HepG2 (cell line): ENCODE results near the gene SLC29A2. TPM values are rescaled to one million over a fixed set of nuclear protein-coding genes. Genes with fewer than 3 reads are reported as not detected.

Source experiments
- FOSL2 ChIP-seq: sonication (generic); formaldehyde crosslinking; IDR thresholded peaks from 2 replicates; pipeline ENCODE4 v1.4.0; 2020; ENCODE audit warnings: missing genetic modification reagents
- FOXO1 ChIP-seq: sonication (generic); formaldehyde crosslinking; IDR thresholded peaks from 2 replicates; pipeline ENCODE4 v1.4.0; 2020; ENCODE audit warnings: missing genetic modification reagents
- HNF1A ChIP-seq, 2 experiments: sonication (generic) in 1 of 2; formaldehyde crosslinking in 1 of 2; IDR thresholded peaks; 2 replicates each; pipeline versions ENCODE4 v1.4.0 to v1.6.1; 2016 to 2020; ENCODE audit warnings: borderline replicate concordance in 1 of 2, low read depth in 1 of 2, mild to moderate bottlenecking in 1 of 2, missing genetic modification reagents in 1 of 2
- IKZF1 ChIP-seq: fragments of 450-650 bp; IDR thresholded peaks from 2 replicates; pipeline ENCODE4 v1.7.1; 2016
- MIXL1 ChIP-seq: IDR thresholded peaks from 2 replicates; pipeline ENCODE4 v1.6.1; 2016
- PAF1 ChIP-seq: IDR thresholded peaks from 2 replicates; pipeline ENCODE4 v1.6.1; 2016; ENCODE audit warnings: missing genetic modification reagents, missing compliant biosample characterization
- REPIN1 ChIP-seq: sonication (generic); formaldehyde crosslinking; IDR thresholded peaks from 2 replicates; pipeline ENCODE4 v1.8.0; 2022; ENCODE audit warnings: missing genetic modification reagents, low read depth, mild to moderate bottlenecking, borderline replicate concordance
- RFX3 ChIP-seq: IDR thresholded peaks from 2 replicates; pipeline ENCODE4 v1.6.1; 2016; ENCODE audit warnings: missing biosample characterization, missing genetic modification reagents
- SNAI1 ChIP-seq: sonication (generic); formaldehyde crosslinking; IDR thresholded peaks from 2 replicates; pipeline ENCODE4 v1.5.0; 2020; ENCODE audit warnings: mild to moderate bottlenecking, missing genetic modification reagents, borderline replicate concordance
- SP2 ChIP-seq: sonication (generic); formaldehyde crosslinking; IDR thresholded peaks from 2 replicates; pipeline ENCODE4 v1.5.1; 2020; ENCODE audit warnings: mild to moderate bottlenecking, missing genetic modification reagents
- SRSF4 ChIP-seq: fragments of 200-400 bp; formaldehyde crosslinking; IDR thresholded peaks from one replicate; pipeline ENCODE4 v1.6.1; 2018; ENCODE audit warnings: mild to moderate bottlenecking, low read depth, low read length, moderate library complexity; ENCODE audit not compliant: poor library complexity, severe bottlenecking
- TFE3 ChIP-seq: IDR thresholded peaks from 2 replicates; pipeline ENCODE4 v1.6.1; 2016
- THAP11 ChIP-seq: IDR thresholded peaks from 2 replicates; pipeline ENCODE4 v1.6.1; 2016; ENCODE audit warnings: missing biosample characterization, missing genetic modification reagents
- XRCC5 ChIP-seq: fragments of 200-400 bp; formaldehyde crosslinking; optimal IDR thresholded peaks from 2 replicates; pipeline ENCODE3; 2017; ENCODE audit warnings: mild to moderate bottlenecking, low read length
- ZFP36 ChIP-seq: fragments of 150-350 bp; IDR thresholded peaks from 2 replicates; pipeline ENCODE4 v1.6.1; 2018; ENCODE audit warnings: borderline replicate concordance, low read length, low read depth; ENCODE audit not compliant: partially characterized antibody
- ZFP91 ChIP-seq: sonication (generic); formaldehyde crosslinking; IDR thresholded peaks from 2 replicates; pipeline ENCODE4 v1.9.0; 2022; ENCODE audit warnings: missing genetic modification reagents, mild to moderate bottlenecking, borderline replicate concordance
- ZNF24 ChIP-seq: fragments of 450-650 bp; IDR thresholded peaks from 2 replicates; pipeline ENCODE4 v1.6.1; 2017; ENCODE audit warnings: antibody characterized with exemption, mild to moderate bottlenecking
- ZNF335 ChIP-seq: sonication (generic); formaldehyde crosslinking; IDR thresholded peaks from 2 replicates; pipeline ENCODE4 v1.4.0; 2020; ENCODE audit warnings: missing genetic modification reagents
- ZNF557 ChIP-seq: sonication (generic); formaldehyde crosslinking; IDR thresholded peaks from 2 replicates; pipeline ENCODE4 v1.4.0; 2020; ENCODE audit warnings: missing genetic modification reagents
- ZNF644 ChIP-seq: IDR thresholded peaks from 2 replicates; pipeline ENCODE4 v1.6.1; 2016; ENCODE audit warnings: low read depth
- ZNF878 ChIP-seq: sonication (generic); formaldehyde crosslinking; IDR thresholded peaks from 2 replicates; pipeline ENCODE4 v1.8.1; 2023; ENCODE audit warnings: mild to moderate bottlenecking, missing genetic modification reagents, moderate library complexity
- polyA plus RNA-seq, 8 experiments: library from polyadenylated mRNA; depleted of rRNA in 3 of 8; stranded (reverse) in 7 of 8; unstranded in 1 of 8; fragments of >200 nt; fragmentation: Illumina TruSeq in 4 of 8; extraction: Trizol in 4 of 8; gene quantifications; 2 replicates each; pipeline versions ENCODE4 v1.2.1 to v1.2.3, GENCODE V29; 2011 to 2016; ENCODE audit warnings: low read depth in 4 of 8, missing spikeins in 1 of 8, mixed read lengths in 1 of 8; ENCODE audit not compliant: insufficient read depth in 1 of 8
- total RNA-seq, 5 experiments: library from RNA; depleted of rRNA; stranded (reverse); fragments of >200 nt; fragmentation: Illumina TruSeq; extraction: Trizol; gene quantifications; 2 replicates each; pipeline ENCODE4 v1.2.3, GENCODE V29; 2016; ENCODE audit warnings: low read depth in 1 of 5

SLC29A2 gene
- total and polyA plus RNA-seq, 2 of the 13 experiments (the other 11 are each of a cell fraction or from before 2014, with no cell fraction given): 0.63 to 0.66 TPM

- TF ChIP-seq SRSF4 (no peak), SNAI1 (no peak), REPIN1 (CRISPR knock-in tag) (peak; percentile 26; the same call in 1 of the 2 replicates), MIXL1 (CRISPR knock-in tag) (no peak), PAF1 (CRISPR knock-in tag) (no peak), ZNF878 (CRISPR knock-in tag) (no peak), FOSL2 (CRISPR knock-in tag) (peak; percentile 48; the same call in 1 of the 2 replicates), XRCC5 (peak; percentile 93), IKZF1 (no peak), ZFP36 (peak; percentile 12), ZNF557 (CRISPR knock-in tag) (no peak), ZNF335 (CRISPR knock-in tag) (peak; percentile 96), THAP11 (CRISPR knock-in tag) (peak; percentile 83), HNF1A (IDR thresholded peaks at IDR 0.05; ENCODE audit: low read depth) (no peak), HNF1A (CRISPR knock-in tag; IDR thresholded peaks at IDR 0.05; ENCODE audit: borderline replicate concordance) (no peak), TFE3 (CRISPR knock-in tag) (0 out of 2 replicates have a peak, but pooled peaks have one; percentile 31), FOXO1 (CRISPR knock-in tag) (no peak), ZNF24 (no peak), ZFP91 (CRISPR knock-in tag) (peak; percentile 52; the same call in 1 of the 2 replicates), ZNF644 (CRISPR knock-in tag) (no peak), SP2 (CRISPR knock-in tag) (no peak), RFX3 (CRISPR knock-in tag) (peak; percentile 11; the same call in 1 of the 2 replicates)
Measured at GRCh38 chr11:66408488-66409214, 37.1 kb upstream of the SLC29A2 start (continued).
